H1 (cell line): Measurements from ENCODE around the gene PSD2. TPM values are rescaled to one million over a fixed set of nuclear protein-coding genes. Genes with fewer than 3 reads are reported as not detected.

ENCODE experiments used
- CTCF ChIA-PET: fragments of 300-600 bp; sonication (Branson Sonifier 250); formaldehyde crosslinking; loops from one replicate; lab custom pipeline; 2021; ENCODE audit not compliant: partially characterized antibody; lab: Charles Lee
- POLR2A ChIA-PET: fragments of 300-600 bp; sonication (Branson Sonifier 250); formaldehyde crosslinking; loops from one replicate; lab custom pipeline; 2021; ENCODE audit warnings: inconsistent platforms; ENCODE audit not compliant: partially characterized antibody; lab: Charles Lee
- DNase-seq, 2 experiments: peaks; one replicate each; pipeline versions ENCODE4 v3.0.0 to v3.0.0-alpha.2; 2010 to 2022; ENCODE audit warnings: low spot score in 2 of 2, low read depth in 1 of 2, mixed read lengths in 1 of 2
- FAIRE-seq: peaks from 2 replicates; lab custom pipeline; 2011; peaks lifted over from hg19 to GRCh38; lab: Jason Lieb, UNC
- H2AFZ ChIP-seq: 2 replicates; pipeline ENCODE4 v1.8.1; 2012; ENCODE audit warnings: low read length, inconsistent platforms
- H2AK5ac ChIP-seq: 2 replicates; pipeline ENCODE4 v1.6.1; 2013; ENCODE audit warnings: low read depth, low read length
- H2BK120ac ChIP-seq: replicated peaks from 2 replicates; pipeline ENCODE3; 2013; ENCODE audit warnings: low read depth, low read length, inconsistent platforms
- H2BK12ac ChIP-seq: 2 replicates; pipeline ENCODE4 v1.6.1; 2013; ENCODE audit warnings: low read depth, low read length
- H2BK15ac ChIP-seq: 2 replicates; pipeline ENCODE4 v1.6.1; 2013; ENCODE audit warnings: low read length
- H2BK20ac ChIP-seq: 2 replicates; pipeline ENCODE4 v1.6.1; 2013; ENCODE audit warnings: low read length
- H2BK5ac ChIP-seq: 2 replicates; pipeline ENCODE4 v1.6.1; 2013; ENCODE audit warnings: low read depth, low read length
- H3K14ac ChIP-seq: 2 replicates; pipeline ENCODE4 v1.6.1; 2013; ENCODE audit warnings: inconsistent platforms; ENCODE audit not compliant: insufficient read length
- H3K18ac ChIP-seq: 2 replicates; pipeline ENCODE4 v1.6.1; 2013; ENCODE audit warnings: low read length; ENCODE audit errors: extremely low read depth
- H3K23ac ChIP-seq: 2 replicates; pipeline ENCODE4 v1.6.1; 2013; ENCODE audit warnings: inconsistent platforms; ENCODE audit not compliant: insufficient read length
- H3K23me2 ChIP-seq: 2 replicates; pipeline ENCODE4 v1.6.1; 2013; ENCODE audit warnings: low read depth, low read length
- H3K27ac ChIP-seq: 2 replicates; pipeline ENCODE4 v1.6.1; 2011; ENCODE audit warnings: low read depth, low read length, inconsistent platforms
- H3K27me3 ChIP-seq, 4 experiments: replicated peaks in 1 of 4; 1 replicate in 1 of 4; 2 replicates in 3 of 4; pipeline versions ENCODE4 v1.6.1 to v1.8.1; 2011 to 2013; ENCODE audit warnings: low read length in 3 of 4, mild to moderate bottlenecking in 3 of 4, inconsistent platforms in 2 of 4, mixed read lengths in 2 of 4, moderate library complexity in 1 of 4; ENCODE audit not compliant: control insufficient read depth in 3 of 4, insufficient read depth in 3 of 4; ENCODE audit errors: extremely low read depth in 1 of 4
- H3K36me3 ChIP-seq, 4 experiments: 2 replicates each; pipeline versions ENCODE4 v1.6.1 to v1.8.1; 2011 to 2013; ENCODE audit warnings: mild to moderate bottlenecking in 4 of 4, low read length in 3 of 4, moderate library complexity in 2 of 4, control low read depth in 1 of 4, inconsistent platforms in 1 of 4; ENCODE audit not compliant: insufficient read depth in 4 of 4, control insufficient read depth in 2 of 4
- H3K4ac ChIP-seq: replicated peaks from 2 replicates; pipeline ENCODE3; 2013; ENCODE audit warnings: low read length, low read depth, mixed read lengths, inconsistent platforms; ENCODE audit not compliant: insufficient read length
- H3K4me1 ChIP-seq, 4 experiments: replicated peaks in 1 of 4; 1 replicate in 1 of 4; 2 replicates in 3 of 4; pipeline versions ENCODE4 v1.6.1 to v1.8.1; 2011 to 2013; ENCODE audit warnings: low read length in 3 of 4, inconsistent platforms in 2 of 4, mixed read lengths in 1 of 4; ENCODE audit not compliant: insufficient read depth in 4 of 4, control insufficient read depth in 3 of 4
- H3K4me2 ChIP-seq, 2 experiments: 2 replicates each; pipeline versions ENCODE4 v1.6.1 to v1.8.1; 2011 to 2013; ENCODE audit warnings: low read depth in 2 of 2, low read length in 2 of 2, control low read depth in 1 of 2, inconsistent platforms in 1 of 2, mild to moderate bottlenecking in 1 of 2; ENCODE audit not compliant: insufficient read depth in 1 of 2
- H3K4me3 ChIP-seq, 4 experiments: fragments of 200-600, 300-600 bp in 1 of 4; sonication (generic), shearing (Covaris generic), sonication (Bioruptor Twin) in 1 of 4; 2 replicates each; pipeline versions ENCODE4 v1.5.1 to v1.8.1; 2011 to 2016; ENCODE audit warnings: low read length in 4 of 4, low read depth in 3 of 4, control low read depth in 2 of 4, inconsistent platforms in 2 of 4, mild to moderate bottlenecking in 2 of 4, mixed read lengths in 1 of 4, moderate library complexity in 1 of 4; ENCODE audit not compliant: insufficient read depth in 2 of 4; ENCODE audit errors: extremely low read depth in 1 of 4
- H3K56ac ChIP-seq: replicated peaks from 2 replicates; pipeline ENCODE3; 2013; ENCODE audit warnings: low read depth, mild to moderate bottlenecking, mixed read lengths, low read length, inconsistent platforms; ENCODE audit not compliant: insufficient read length
- H3K79me1 ChIP-seq: 2 replicates; pipeline ENCODE4 v1.6.1; 2013; ENCODE audit warnings: low read depth, low read length, control low read depth
- H3K79me2 ChIP-seq, 2 experiments: 2 replicates each; pipeline versions ENCODE4 v1.6.1 to v1.8.1; 2012 to 2013; ENCODE audit warnings: low read length in 2 of 2, mild to moderate bottlenecking in 2 of 2, inconsistent platforms in 1 of 2; ENCODE audit not compliant: insufficient read depth in 2 of 2, control insufficient read depth in 1 of 2
- H3K9ac ChIP-seq, 4 experiments: replicated peaks in 1 of 4; 1 replicate in 1 of 4; 2 replicates in 3 of 4; pipeline versions ENCODE4 v1.6.1 to v1.8.1; 2011 to 2013; ENCODE audit warnings: low read depth in 3 of 4, low read length in 3 of 4, control low read depth in 2 of 4, mild to moderate bottlenecking in 2 of 4, moderate library complexity in 2 of 4, inconsistent platforms in 1 of 4; ENCODE audit errors: extremely low read depth in 1 of 4
- H3K9me3 ChIP-seq, 2 experiments: 2 replicates each; pipeline versions ENCODE4 v1.6.1 to v1.8.1; 2012 to 2013; ENCODE audit warnings: mild to moderate bottlenecking in 2 of 2, moderate library complexity in 2 of 2, control low read depth in 1 of 2, inconsistent platforms in 1 of 2, low read depth in 1 of 2, low read length in 1 of 2, mixed read lengths in 1 of 2; ENCODE audit not compliant: insufficient read depth in 2 of 2
- H4K20me1 ChIP-seq, 2 experiments: replicated peaks in 1 of 2; 2 replicates each; pipeline versions ENCODE3 to v1.8.1; 2011 to 2013; ENCODE audit warnings: inconsistent platforms in 2 of 2, low read length in 2 of 2, mild to moderate bottlenecking in 1 of 2; ENCODE audit not compliant: insufficient read depth in 2 of 2, control insufficient read depth in 1 of 2
- H4K5ac ChIP-seq: 2 replicates; pipeline ENCODE4 v1.6.1; 2013; ENCODE audit warnings: low read length, low read depth, mixed read lengths, inconsistent platforms; ENCODE audit not compliant: insufficient read length
- H4K8ac ChIP-seq: 2 replicates; pipeline ENCODE4 v1.8.0; 2013; ENCODE audit warnings: mild to moderate bottlenecking, moderate library complexity, low read length, inconsistent platforms; ENCODE audit not compliant: insufficient read depth; ENCODE audit errors: extremely low read depth
- H4K91ac ChIP-seq: replicated peaks from 2 replicates; pipeline ENCODE3; 2013; ENCODE audit warnings: low read length, mixed read lengths, inconsistent platforms; ENCODE audit not compliant: insufficient read length
- CEBPB ChIP-seq: IDR thresholded peaks from 2 replicates; pipeline ENCODE4 v1.6.1; 2012; ENCODE audit warnings: low read depth, low read length
- NRF1 ChIP-seq: IDR thresholded peaks from 2 replicates; pipeline ENCODE4 v1.6.1; 2011; ENCODE audit warnings: mild to moderate bottlenecking, low read depth, low read length, improper control_type of control experiment
- POU5F1 ChIP-seq: IDR thresholded peaks from 2 replicates; pipeline ENCODE4 v1.6.1; 2011; ENCODE audit warnings: low read depth, mild to moderate bottlenecking, low read length, moderate library complexity
- WGBS, 2 experiments: shearing (Covaris generic) in 1 of 2; methylation state at CpG; one replicate each; pipeline versions ENCODE4 v1.1.6 to v1.1.7; 2013 to 2015; ENCODE audit warnings: low lambda C conversion rate in 2 of 2, mixed read lengths in 2 of 2, inconsistent platforms in 1 of 2, low coverage in 1 of 2, missing lambda C conversion rate in 1 of 2; ENCODE audit not compliant: insufficient replicate concordance in 2 of 2, insufficient coverage in 1 of 2, insufficient read length in 1 of 2; ENCODE audit errors: extremely low coverage in 1 of 2, missing lambda C conversion rate in 1 of 2; 5-methylcytosine and 5-hydroxymethylcytosine counted together
- polyA plus RNA-seq, 7 experiments: library from polyadenylated mRNA; depleted of rRNA in 3 of 7; stranded (reverse) in 5 of 7; unstranded in 2 of 7; fragments of >200 nt in 5 of 7; fragments of 200-250 nt in 2 of 7; gene quantifications; 1 replicate in 5 of 7; 2 replicates in 1 of 7; 4 replicates in 1 of 7; pipeline versions ENCODE4 v1.2.1 to v1.2.3, GENCODE V29; 2011 to 2013; ENCODE audit warnings: missing spikeins in 2 of 7, mixed read lengths in 2 of 7
- total RNA-seq: library from RNA; stranded (reverse); fragmentation: NEBNext Ultra II Directional; extraction: Animal tissue kit (Norgen Biotek cat#: 25700); gene quantifications from 2 replicates; pipeline ENCODE4 v1.2.1, GENCODE V29; 2021

The PSD2 gene
- total and polyA plus RNA-seq, 2 of the 8 experiments (the other 6 are each of a cell fraction or from before 2014, with no cell fraction given), result 0.06 to 0.14 TPM

GRCh38 chr5:139789845-139790189, 5.8 kb upstream of the PSD2 start:
- Histone ChIP-seq H3K4me1 (peaks cover 0 to 7% (median 5%) of the 10 kb centered on the region in 4 experiments; a peak in 5 of 7 replicates), H3K79me2 (no peaks in the 10 kb centered on the region), H4K5ac (no peak overlapping the region), H2BK12ac (no peak overlapping the region), H3K9ac (no peak overlapping the region)
- TF ChIP-seq POU5F1 (no peak), NRF1 (no peak), CEBPB (no peak)
- TF ChIP-seq, all 59 proteins: peak for 0
- H3K36me3 ChIP-seq, result no peaks in the 10 kb centered on the region
- no peak overlapping the region for H3K4ac ChIP-seq
- H3K4me2 ChIP-seq, result no peak overlapping the region
- ChIA-PET POLR2A (interaction anchor here (1.3 kb wide), 1 partner anchor 9 kb away, joined by 3 read pairs; no protein-coding TSS in a partner anchor), CTCF (interaction anchor here (0.9 to 10.1 kb wide), 14 partner anchors 9 to 229 kb away, joined by 3 to 276 read pairs (median 49); partner anchors contain the start of gene PSD2)
- peaks cover 3% of the 10 kb centered on the region; the same call in 1 of the 2 replicates for H3K23me2 ChIP-seq
- no peak overlapping the region for H3K27ac ChIP-seq
- no peaks in the 10 kb centered on the region for H4K20me1 ChIP-seq
- H2AFZ ChIP-seq, result no peak overlapping the region
- H3K14ac ChIP-seq, result no peak overlapping the region
- no peaks in the 10 kb centered on the region for H3K79me1 ChIP-seq
- 84% methylated on average over 12 of the region's 12 CpGs; no CpG with 5 or more reads in 1 of the 2 experiments for WGBS, 2 experiments
- H2BK5ac ChIP-seq, result no peak overlapping the region
- peaks cover 16 to 43% (median 35%) of the 10 kb centered on the region in 4 experiments for H3K27me3 ChIP-seq
- H2BK15ac ChIP-seq, result no peak overlapping the region
- no peak overlapping the region for H3K56ac ChIP-seq
- FAIRE-seq, result no peak
- no peak overlapping the region for H4K8ac ChIP-seq
- no peak overlapping the region for H2BK120ac ChIP-seq
- no peak overlapping the region for H2BK20ac ChIP-seq
- H3K18ac ChIP-seq, result no peak overlapping the region
- H4K91ac ChIP-seq, result no peak overlapping the region
- H3K9me3 ChIP-seq, result no peaks in the 10 kb centered on the region
- no peak overlapping the region for H2AK5ac ChIP-seq
- DNase-seq, result no peak
- H3K23ac ChIP-seq, result no peak overlapping the region
- H3K4me3 ChIP-seq, result no peak overlapping the region
